Measurements from ENCODE around the gene CLCF1. TPM values are rescaled to one million over a fixed set of nuclear protein-coding genes. Genes with fewer than 3 reads are reported as not detected.

The CLCF1 gene
- total RNA-seq, 2 experiments from 2014 or later, result 0.39 to 0.45 TPM

- DNase-seq, result peak; percentile 95
- intact Hi-C loops (cut with micrococcal nuclease), result loop anchor here (1.0 to 5.0 kb wide), 6 partner anchors 19 to 124 kb away; partner anchors contain the start of genes RPS6KB2 and TMEM134
- Mint-ChIP-seq H3K9me3 (no peaks in the 10 kb centered on the region), H3K4me1 (ENCODE audit: low read depth) (peaks cover 64% of the 10 kb centered on the region), H3K36me3 (peaks cover 49% of the 10 kb centered on the region), H3K27me3 (no peaks in the 10 kb centered on the region), H3K4me3 (peak within 1 kb of the TSS; percentile 87), H3K27ac (peak within 1 kb of the TSS; percentile 93)
- ChIA-PET CTCF (interaction anchor here (0.7 to 5.7 kb wide), 24 partner anchors 10 to 1303 kb away, joined by 3 to 46 read pairs (median 4); partner anchors contain the start of genes CDK2AP2, GRK2, PITPNM1 and POLD4), POLR2A (interaction anchor here (0.6 to 6.6 kb wide), 14 partner anchors 10 to 213 kb away, joined by 3 to 68 read pairs (median 8); partner anchors contain the start of genes AIP, PTPRCAP, RAD9A and RPS6KB2)
Measured at GRCh38 chr11:67401495-67402191, 28.2 kb upstream of the CLCF1 start, which contains the start of gene PPP1CA. TSS of gene PPP1CA (minus strand) at chr11:67401858. CDS start at chr11:67401782, 76 bp downstream.

- peaks cover 46% of the 10 kb centered on the region for H3K36me3 Mint-ChIP-seq
- peaks cover 63% of the 10 kb centered on the region for H3K4me1 Mint-ChIP-seq (ENCODE audit: low read depth)
Measured at GRCh38 chr11:67400942-67401494, 27.6 kb upstream of the CLCF1 start.

GRCh38 chr11:67400251-67400941 lies 27.0 kb upstream of the CLCF1 start:
- Mint-ChIP-seq H3K27ac (peak overlapping the region; percentile 83), H3K4me1 (ENCODE audit: low read depth) (peaks cover 58% of the 10 kb centered on the region), H3K9me3 (no peaks in the 10 kb centered on the region), H3K4me3 (peak overlapping the region; percentile 86), H3K36me3 (peaks cover 43% of the 10 kb centered on the region), H3K27me3 (no peaks in the 10 kb centered on the region)
- intact Hi-C loops (cut with micrococcal nuclease), result loop anchor here (5.0 kb wide), 1 partner anchor 123 kb away; no protein-coding TSS in a partner anchor
- POLR2A ChIA-PET, result interaction anchor here (0.7 to 6.6 kb wide), 10 partner anchors 9 to 160 kb away, joined by 3 to 68 read pairs (median 8); partner anchors contain the start of genes AIP, PTPRCAP, RAD9A and TMEM134
- peak; percentile 54 for DNase-seq
- CTCF ChIA-PET, result interaction anchor here (1.1 to 5.7 kb wide), 11 partner anchors 9 to 105 kb away, joined by 3 to 46 read pairs (median 9); partner anchors contain the start of genes PITPNM1, POLD4, PTPRCAP and RAD9A

More at GRCh38 chr11:67400942-67401494, 27.6 kb upstream of the CLCF1 start:
- H3K27me3 Mint-ChIP-seq, result no peaks in the 10 kb centered on the region
- intact Hi-C loops (cut with micrococcal nuclease), result loop anchor here (5.0 kb wide), 1 partner anchor 124 kb away; no protein-coding TSS in a partner anchor
- H3K27ac Mint-ChIP-seq, result peak overlapping the region; percentile 83
- ChIA-PET POLR2A (interaction anchor here (0.7 to 6.6 kb wide), 15 partner anchors 9 to 161 kb away, joined by 3 to 68 read pairs (median 7); partner anchors contain the start of genes AIP, PTPRCAP, RAD9A and RPS6KB2), CTCF (interaction anchor here (0.8 to 5.7 kb wide), 18 partner anchors 10 to 138 kb away, joined by 3 to 46 read pairs (median 8); partner anchors contain the start of genes CDK2AP2, PITPNM1, POLD4 and PTPRCAP)
- no peaks in the 10 kb centered on the region for H3K9me3 Mint-ChIP-seq
- H3K4me3 Mint-ChIP-seq, result peak overlapping the region; percentile 86
- no peak for DNase-seq

- peaks cover 54% of the 10 kb centered on the region for H3K4me1 Mint-ChIP-seq (ENCODE audit: low read depth)
- intact Hi-C loops (cut with micrococcal nuclease), result no loop called here
- no peaks in the 10 kb centered on the region for H3K27me3 Mint-ChIP-seq
- peak overlapping the region; percentile 51 for H3K27ac Mint-ChIP-seq
- no peaks in the 10 kb centered on the region for H3K9me3 Mint-ChIP-seq
- CTCF ChIA-PET, result interaction anchor here (3.2 kb wide), 1 partner anchor 8 kb away, joined by 28 read pairs; the partner anchor contains the start of gene RAD9A
- peak overlapping the region; percentile 49 for H3K4me3 Mint-ChIP-seq
- H3K36me3 Mint-ChIP-seq, result peaks cover 32% of the 10 kb centered on the region
- POLR2A ChIA-PET, result interaction anchor here (6.5 to 6.6 kb wide), 2 partner anchors 7 to 39 kb away, joined by 38 to 68 read pairs; partner anchors contain the start of genes PTPRCAP and RAD9A
- no peak for DNase-seq
Measured at GRCh38 chr11:67398661-67399563, 25.5 kb upstream of the CLCF1 start.

- Mint-ChIP-seq H3K9me3 (no peaks in the 10 kb centered on the region), H3K27me3 (no peaks in the 10 kb centered on the region), H3K4me3 (no peak overlapping the region), H3K27ac (peak overlapping the region; percentile 69), H3K36me3 (peaks cover 30% of the 10 kb centered on the region), H3K4me1 (ENCODE audit: low read depth) (peaks cover 55% of the 10 kb centered on the region)
- ChIA-PET CTCF (interaction anchor here (1.1 kb wide), 1 partner anchor 15 kb away, joined by 3 read pairs; no protein-coding TSS in a partner anchor), POLR2A (interaction anchor here (1.7 kb wide), 1 partner anchor 90 kb away, joined by 5 read pairs; no protein-coding TSS in a partner anchor)
- intact Hi-C loops (cut with micrococcal nuclease), result no loop called here
- DNase-seq, result no peak
Measured at GRCh38 chr11:67397986-67398660, 24.7 kb upstream of the CLCF1 start.

GRCh38 chr11:67397536-67397935 lies 24.1 kb upstream of the CLCF1 start:
- POLR2A ChIA-PET, result interaction anchor here (1.7 kb wide), 1 partner anchor 91 kb away, joined by 5 read pairs; no protein-coding TSS in a partner anchor
- DNase-seq, result no peak

GRCh38 chr11:67396587-67397389 lies 23.4 kb upstream of the CLCF1 start:
- H3K9me3 Mint-ChIP-seq, result no peaks in the 10 kb centered on the region
- H3K27ac Mint-ChIP-seq, result peak overlapping the region; percentile 88
- ChIA-PET CTCF (interaction anchor here (1.1 to 1.7 kb wide), 4 partner anchors 14 to 45 kb away, joined by 3 to 7 read pairs (median 4); no protein-coding TSS in a partner anchor), POLR2A (interaction anchor here (1.0 to 1.7 kb wide), 3 partner anchors 41 to 154 kb away, joined by 3 to 5 read pairs (median 3); partner anchors contain the start of gene PTPRCAP)
- peaks cover 30% of the 10 kb centered on the region for H3K36me3 Mint-ChIP-seq
- peaks cover 54% of the 10 kb centered on the region for H3K4me1 Mint-ChIP-seq (ENCODE audit: low read depth)
- H3K4me3 Mint-ChIP-seq, result no peak overlapping the region
- intact Hi-C loops (cut with micrococcal nuclease), result no loop called here
- no peak for DNase-seq
- H3K27me3 Mint-ChIP-seq, result no peaks in the 10 kb centered on the region

More at GRCh38 chr11:67397536-67397935, 24.1 kb upstream of the CLCF1 start:
- Mint-ChIP-seq H3K27me3 (no peaks in the 10 kb centered on the region), H3K4me1 (ENCODE audit: low read depth) (peaks cover 54% of the 10 kb centered on the region), H3K4me3 (no peak overlapping the region), H3K27ac (peak overlapping the region; percentile 69), H3K36me3 (peaks cover 30% of the 10 kb centered on the region), H3K9me3 (no peaks in the 10 kb centered on the region)
- intact Hi-C loops (cut with micrococcal nuclease), result no loop called here
- CTCF ChIA-PET, result interaction anchor here (1.1 kb wide), 1 partner anchor 15 kb away, joined by 3 read pairs; no protein-coding TSS in a partner anchor

GRCh38 chr11:67396259-67396581 lies 22.8 kb upstream of the CLCF1 start:
- POLR2A ChIA-PET, result interaction anchor here (1.0 to 1.7 kb wide), 3 partner anchors 41 to 153 kb away, joined by 3 to 5 read pairs (median 3); partner anchors contain the start of gene PTPRCAP
- DNase-seq, result no peak
- Mint-ChIP-seq H3K4me1 (ENCODE audit: low read depth) (peaks cover 56% of the 10 kb centered on the region), H3K27ac (peak overlapping the region; percentile 42), H3K4me3 (no peak overlapping the region), H3K36me3 (peaks cover 30% of the 10 kb centered on the region), H3K9me3 (no peaks in the 10 kb centered on the region), H3K27me3 (no peaks in the 10 kb centered on the region)
- intact Hi-C loops (cut with micrococcal nuclease), result no loop called here
- CTCF ChIA-PET, result interaction anchor here (1.3 to 1.7 kb wide), 3 partner anchors 14 to 44 kb away, joined by 4 to 7 read pairs (median 4); no protein-coding TSS in a partner anchor

GRCh38 chr11:67395555-67396258 lies 22.3 kb upstream of the CLCF1 start:
- no peak overlapping the region for H3K4me3 Mint-ChIP-seq
- H3K9me3 Mint-ChIP-seq, result no peaks in the 10 kb centered on the region
- H3K4me1 Mint-ChIP-seq (ENCODE audit: low read depth), result peaks cover 61% of the 10 kb centered on the region
- intact Hi-C loops (cut with micrococcal nuclease), result no loop called here
- POLR2A ChIA-PET, result interaction anchor here (1.0 kb wide), 2 partner anchors 42 to 153 kb away, joined by 3 read pairs; partner anchors contain the start of gene PTPRCAP
- H3K36me3 Mint-ChIP-seq, result peaks cover 29% of the 10 kb centered on the region
- DNase-seq, result no peak
- peak overlapping the region; percentile 42 for H3K27ac Mint-ChIP-seq
- no peaks in the 10 kb centered on the region for H3K27me3 Mint-ChIP-seq
- CTCF ChIA-PET, result interaction anchor here (1.3 to 1.7 kb wide), 4 partner anchors 9 to 44 kb away, joined by 3 to 7 read pairs (median 4); no protein-coding TSS in a partner anchor

Measured in activated CD4-positive, alpha-beta memory T cell treated with anti-CD3 and anti-CD28 coated beads for 36 hours (primary cell).